HEK293 (cell line): ENCODE results near the gene NID1.

Experiments
- BCL11B ChIP-seq: fragments of 450-650 bp; formaldehyde crosslinking; IDR thresholded peaks from 2 replicates; pipeline ENCODE4 v1.5.1; 2016; ENCODE audit warnings: low read depth, missing biosample characterization, missing genetic modification characterization
- HOXC10 ChIP-seq: sonication (generic); formaldehyde crosslinking; IDR thresholded peaks from 2 replicates; pipeline ENCODE4 v1.8.1; 2023; ENCODE audit warnings: mild to moderate bottlenecking, missing genetic modification reagents
- IKZF3 ChIP-seq: fragments of 450-650 bp; IDR thresholded peaks from 2 replicates; pipeline ENCODE4 v1.5.0; 2018; ENCODE audit warnings: missing biosample characterization, mild to moderate bottlenecking, missing genetic modification characterization, moderate library complexity
- OSR2 ChIP-seq: fragments of 450-650 bp; formaldehyde crosslinking; IDR thresholded peaks from 2 replicates; pipeline ENCODE4 v1.5.1; 2016; ENCODE audit warnings: missing biosample characterization, missing genetic modification characterization
- OVOL3 ChIP-seq: fragments of 450-650 bp; formaldehyde crosslinking; IDR thresholded peaks from 2 replicates; pipeline ENCODE4 v1.5.1; 2016; ENCODE audit warnings: missing biosample characterization, missing genetic modification characterization
- PATZ1 ChIP-seq: fragments of 450-650 bp; formaldehyde crosslinking; IDR thresholded peaks from 2 replicates; pipeline ENCODE4 v1.5.1; 2016; ENCODE audit warnings: missing biosample characterization, missing genetic modification characterization
- REST ChIP-seq: fragments of 450-650 bp; formaldehyde crosslinking; IDR thresholded peaks from 2 replicates; pipeline ENCODE4 v1.5.1; 2016; ENCODE audit warnings: missing biosample characterization, missing genetic modification characterization
- ZNF10 ChIP-seq: fragments of 450-650 bp; formaldehyde crosslinking; IDR thresholded peaks from 2 replicates; pipeline ENCODE4 v1.5.1; 2017; ENCODE audit warnings: missing biosample characterization, missing genetic modification characterization
- ZNF114 ChIP-seq: fragments of 450-650 bp; formaldehyde crosslinking; IDR thresholded peaks from 2 replicates; pipeline ENCODE4 v1.5.0; 2017; ENCODE audit warnings: missing biosample characterization, missing genetic modification characterization
- ZNF214 ChIP-seq: fragments of 450-650 bp; formaldehyde crosslinking; IDR thresholded peaks from 2 replicates; pipeline ENCODE4 v1.5.1; 2017; ENCODE audit warnings: missing biosample characterization, mild to moderate bottlenecking, missing genetic modification characterization, borderline replicate concordance
- ZNF23 ChIP-seq: fragments of 450-650 bp; formaldehyde crosslinking; IDR thresholded peaks from 2 replicates; pipeline ENCODE4 v1.5.1; 2016; ENCODE audit warnings: missing biosample characterization, missing genetic modification characterization, borderline replicate concordance
- ZNF302 ChIP-seq: fragments of 450-650 bp; formaldehyde crosslinking; IDR thresholded peaks from 2 replicates; pipeline ENCODE4 v1.5.1; 2016; ENCODE audit warnings: missing biosample characterization, missing genetic modification characterization, low read depth
- ZNF426 ChIP-seq: fragments of 450-650 bp; formaldehyde crosslinking; IDR thresholded peaks from 2 replicates; pipeline ENCODE4 v1.5.1; 2017; ENCODE audit warnings: missing biosample characterization, missing genetic modification characterization, mild to moderate bottlenecking, inconsistent platforms, moderate library complexity
- ZNF513 ChIP-seq: fragments of 450-650 bp; IDR thresholded peaks from 2 replicates; pipeline ENCODE4 v1.5.1; 2018; ENCODE audit warnings: missing biosample characterization, missing genetic modification characterization
- ZNF571 ChIP-seq: fragments of 450-650 bp; formaldehyde crosslinking; IDR thresholded peaks from 2 replicates; pipeline ENCODE4 v1.5.0; 2017; ENCODE audit warnings: missing biosample characterization, missing genetic modification characterization
- ZNF610 ChIP-seq: fragments of 450-650 bp; formaldehyde crosslinking; IDR thresholded peaks from 2 replicates; pipeline ENCODE4 v1.5.1; 2016; ENCODE audit warnings: missing biosample characterization, missing genetic modification characterization, borderline replicate concordance
- ZNF654 ChIP-seq: fragments of 450-650 bp; formaldehyde crosslinking; IDR thresholded peaks from 2 replicates; pipeline ENCODE4 v1.5.1; 2016; ENCODE audit warnings: low read depth, missing biosample characterization, missing genetic modification characterization
- ZNF692 ChIP-seq: fragments of 450-650 bp; formaldehyde crosslinking; IDR thresholded peaks from 2 replicates; pipeline ENCODE4 v1.5.1; 2016; ENCODE audit warnings: missing biosample characterization, missing genetic modification characterization
- ZSCAN16 ChIP-seq: fragments of 450-650 bp; formaldehyde crosslinking; IDR thresholded peaks from 2 replicates; pipeline ENCODE4 v1.5.1; 2016; ENCODE audit warnings: missing biosample characterization, missing genetic modification characterization
- ZXDB ChIP-seq: fragments of 450-650 bp; formaldehyde crosslinking; IDR thresholded peaks from 2 replicates; pipeline ENCODE4 v1.5.1; 2016; ENCODE audit warnings: missing biosample characterization, missing genetic modification characterization
- TF ChIP-seq, protein P1 (sequence below): fragments of 450-650 bp; formaldehyde crosslinking; IDR thresholded peaks from 2 replicates; pipeline ENCODE4 v1.5.1; 2016; ENCODE audit warnings: missing biosample characterization, missing genetic modification characterization
- TF ChIP-seq, protein P2 (sequence below): fragments of 450-650 bp; formaldehyde crosslinking; IDR thresholded peaks from 2 replicates; pipeline ENCODE4 v1.5.0; 2017; ENCODE audit warnings: missing biosample characterization, missing genetic modification characterization, borderline replicate concordance
- TF ChIP-seq, protein P3 (sequence below): fragments of 450-650 bp; formaldehyde crosslinking; IDR thresholded peaks from 2 replicates; pipeline ENCODE4 v1.5.1; 2016; ENCODE audit warnings: missing biosample characterization, missing genetic modification characterization, low read depth

The NID1 gene

GRCh38 chr1:235971571-235972310 is 93.1 kb downstream of the NID1 start (continued):
- TF ChIP-seq REST (tag by site-specific recombination) (peak; percentile 63), ZNF23 (no peak), PATZ1 (tag by site-specific recombination) (peak; percentile 87), OVOL3 (tag by site-specific recombination) (no peak), ZNF426 (tag by site-specific recombination) (no peak), ZNF571 (no peak), BCL11B (tag by site-specific recombination) (no peak), ZNF610 (tag by site-specific recombination) (peak; percentile 89; the same call in 1 of the 2 replicates), IKZF3 (tag by site-specific recombination) (no peak; the same call in 1 of the 2 replicates), ZNF654 (tag by site-specific recombination) (peak; percentile 98), ZSCAN16 (tag by site-specific recombination) (no peak), ZNF692 (tag by site-specific recombination) (peak; percentile 57; the same call in 1 of the 2 replicates), ZXDB (tag by site-specific recombination) (no peak), ZNF114 (no peak), ZNF302 (tag by site-specific recombination) (no peak), ZNF513 (no peak), HOXC10 (CRISPR knock-in tag) (no peak), ZNF214 (no peak), OSR2 (no peak), ZNF10 (tag by site-specific recombination) (no peak)
- TF ChIP-seq, protein P1, sequence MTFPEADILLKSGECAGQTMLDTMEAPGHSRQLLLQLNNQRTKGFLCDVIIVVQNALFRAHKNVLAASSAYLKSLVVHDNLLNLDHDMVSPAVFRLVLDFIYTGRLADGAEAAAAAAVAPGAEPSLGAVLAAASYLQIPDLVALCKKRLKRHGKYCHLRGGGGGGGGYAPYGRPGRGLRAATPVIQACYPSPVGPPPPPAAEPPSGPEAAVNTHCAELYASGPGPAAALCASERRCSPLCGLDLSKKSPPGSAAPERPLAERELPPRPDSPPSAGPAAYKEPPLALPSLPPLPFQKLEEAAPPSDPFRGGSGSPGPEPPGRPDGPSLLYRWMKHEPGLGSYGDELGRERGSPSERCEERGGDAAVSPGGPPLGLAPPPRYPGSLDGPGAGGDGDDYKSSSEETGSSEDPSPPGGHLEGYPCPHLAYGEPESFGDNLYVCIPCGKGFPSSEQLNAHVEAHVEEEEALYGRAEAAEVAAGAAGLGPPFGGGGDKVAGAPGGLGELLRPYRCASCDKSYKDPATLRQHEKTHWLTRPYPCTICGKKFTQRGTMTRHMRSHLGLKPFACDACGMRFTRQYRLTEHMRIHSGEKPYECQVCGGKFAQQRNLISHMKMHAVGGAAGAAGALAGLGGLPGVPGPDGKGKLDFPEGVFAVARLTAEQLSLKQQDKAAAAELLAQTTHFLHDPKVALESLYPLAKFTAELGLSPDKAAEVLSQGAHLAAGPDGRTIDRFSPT (tag by site-specific recombination) = no peak
- TF ChIP-seq, protein P2, sequence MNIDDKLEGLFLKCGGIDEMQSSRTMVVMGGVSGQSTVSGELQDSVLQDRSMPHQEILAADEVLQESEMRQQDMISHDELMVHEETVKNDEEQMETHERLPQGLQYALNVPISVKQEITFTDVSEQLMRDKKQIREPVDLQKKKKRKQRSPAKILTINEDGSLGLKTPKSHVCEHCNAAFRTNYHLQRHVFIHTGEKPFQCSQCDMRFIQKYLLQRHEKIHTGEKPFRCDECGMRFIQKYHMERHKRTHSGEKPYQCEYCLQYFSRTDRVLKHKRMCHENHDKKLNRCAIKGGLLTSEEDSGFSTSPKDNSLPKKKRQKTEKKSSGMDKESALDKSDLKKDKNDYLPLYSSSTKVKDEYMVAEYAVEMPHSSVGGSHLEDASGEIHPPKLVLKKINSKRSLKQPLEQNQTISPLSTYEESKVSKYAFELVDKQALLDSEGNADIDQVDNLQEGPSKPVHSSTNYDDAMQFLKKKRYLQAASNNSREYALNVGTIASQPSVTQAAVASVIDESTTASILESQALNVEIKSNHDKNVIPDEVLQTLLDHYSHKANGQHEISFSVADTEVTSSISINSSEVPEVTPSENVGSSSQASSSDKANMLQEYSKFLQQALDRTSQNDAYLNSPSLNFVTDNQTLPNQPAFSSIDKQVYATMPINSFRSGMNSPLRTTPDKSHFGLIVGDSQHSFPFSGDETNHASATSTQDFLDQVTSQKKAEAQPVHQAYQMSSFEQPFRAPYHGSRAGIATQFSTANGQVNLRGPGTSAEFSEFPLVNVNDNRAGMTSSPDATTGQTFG (tag by site-specific recombination) = no peak
- TF ChIP-seq, protein P3, sequence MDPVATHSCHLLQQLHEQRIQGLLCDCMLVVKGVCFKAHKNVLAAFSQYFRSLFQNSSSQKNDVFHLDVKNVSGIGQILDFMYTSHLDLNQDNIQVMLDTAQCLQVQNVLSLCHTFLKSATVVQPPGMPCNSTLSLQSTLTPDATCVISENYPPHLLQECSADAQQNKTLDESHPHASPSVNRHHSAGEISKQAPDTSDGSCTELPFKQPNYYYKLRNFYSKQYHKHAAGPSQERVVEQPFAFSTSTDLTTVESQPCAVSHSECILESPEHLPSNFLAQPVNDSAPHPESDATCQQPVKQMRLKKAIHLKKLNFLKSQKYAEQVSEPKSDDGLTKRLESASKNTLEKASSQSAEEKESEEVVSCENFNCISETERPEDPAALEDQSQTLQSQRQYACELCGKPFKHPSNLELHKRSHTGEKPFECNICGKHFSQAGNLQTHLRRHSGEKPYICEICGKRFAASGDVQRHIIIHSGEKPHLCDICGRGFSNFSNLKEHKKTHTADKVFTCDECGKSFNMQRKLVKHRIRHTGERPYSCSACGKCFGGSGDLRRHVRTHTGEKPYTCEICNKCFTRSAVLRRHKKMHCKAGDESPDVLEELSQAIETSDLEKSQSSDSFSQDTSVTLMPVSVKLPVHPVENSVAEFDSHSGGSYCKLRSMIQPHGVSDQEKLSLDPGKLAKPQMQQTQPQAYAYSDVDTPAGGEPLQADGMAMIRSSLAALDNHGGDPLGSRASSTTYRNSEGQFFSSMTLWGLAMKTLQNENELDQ (tag by site-specific recombination) = no peak
